Suprapubic skin (tissue), 4 donors: ENCODE measurements around the gene GRM5. TPM values are rescaled to one million over a fixed set of nuclear protein-coding genes. Genes with fewer than 3 reads are reported as not detected.

ENCODE experiments used
- DNase-seq, 2 donors: peaks; one replicate each; pipeline ENCODE4 v3.0.0-alpha.2; 2019; ENCODE audit warnings: low spot score in 2 of 2
- H3K27ac ChIP-seq: fragments of 200-600 bp; sonication (generic); one replicate; pipeline ENCODE4 v1.5.1; 2019
- H3K27me3 ChIP-seq: fragments of 200-600 bp; sonication (generic); one replicate; pipeline ENCODE4 v1.5.1; 2019
- H3K36me3 ChIP-seq: fragments of 200-600 bp; sonication (generic); one replicate; pipeline ENCODE4 v1.5.1; 2019
- H3K4me1 ChIP-seq: fragments of 200-600 bp; sonication (generic); one replicate; pipeline ENCODE4 v1.5.1; 2019
- H3K4me3 ChIP-seq: fragments of 200-600 bp; sonication (generic); one replicate; pipeline ENCODE4 v1.5.1; 2019; ENCODE audit warnings: mild to moderate bottlenecking
- H3K9me3 ChIP-seq: fragments of 200-600 bp; sonication (generic); one replicate; pipeline ENCODE4 v1.5.1; 2019
- CTCF ChIP-seq, 2 donors: fragments of 200-600 bp in 1 of 2; fragments of 450-650 bp in 1 of 2; sonication (generic) in 1 of 2; IDR thresholded peaks; one replicate each; pipeline ENCODE4 v1.5.1; 2016 to 2019; ENCODE audit warnings: antibody characterized with exemption in 2 of 2, mild to moderate bottlenecking in 1 of 2, moderate library complexity in 1 of 2
- EP300 ChIP-seq: sonication (generic); formaldehyde crosslinking; IDR thresholded peaks from one replicate; pipeline ENCODE4 v1.6.1; 2017; ENCODE audit warnings: antibody characterized with exemption
- POLR2A ChIP-seq, 2 donors: fragments of 450-650 bp; IDR thresholded peaks; one replicate each; pipeline ENCODE4 v1.6.1; 2017; ENCODE audit warnings: antibody characterized with exemption in 2 of 2, mild to moderate bottlenecking in 2 of 2, moderate library complexity in 2 of 2
- POLR2AphosphoS5 ChIP-seq, 3 donors: sonication (generic); formaldehyde crosslinking; IDR thresholded peaks; one replicate each; pipeline ENCODE4 v1.6.1; 2017; ENCODE audit warnings: antibody characterized with exemption in 3 of 3
- WGBS: methylation state at CpG from one replicate; pipeline ENCODE4 v1.1.5; 2018; 5-methylcytosine and 5-hydroxymethylcytosine counted together
- total RNA-seq, 4 donors: library from RNA; depleted of rRNA; stranded (reverse); fragments of >200 nt; gene quantifications; one replicate each; pipeline ENCODE4 v1.1.0, GENCODE V29; 2016

Gene GRM5
- total RNA-seq, 4 donors from 2014 or later, result not detected

GRCh38 chr11:88807349-88807748, 258.4 kb downstream of the GRM5 start:
- no peaks in the 10 kb centered on the region for H3K9me3 ChIP-seq
- 78% methylated on average over 1 of the region's 1 CpG for WGBS
- H3K27ac ChIP-seq, result no peak overlapping the region
- H3K27me3 ChIP-seq, result no peaks in the 10 kb centered on the region
- no peak for DNase-seq
- no peaks in the 10 kb centered on the region for H3K36me3 ChIP-seq
- no peak for TF ChIP-seq EP300
- no peak for TF ChIP-seq CTCF (IDR thresholded peaks at IDR 0.05)
- TF ChIP-seq POLR2A (IDR thresholded peaks at IDR 0.05), result no peak
- TF ChIP-seq POLR2AphosphoS5 (IDR thresholded peaks at IDR 0.05), result no peak
- no peaks in the 10 kb centered on the region for H3K4me1 ChIP-seq
- no peak overlapping the region for H3K4me3 ChIP-seq

- DNase-seq, result no peak
- 67% methylated on average over 1 of the region's 1 CpG for WGBS
- Histone ChIP-seq H3K4me3 (no peak overlapping the region), H3K36me3 (no peaks in the 10 kb centered on the region), H3K4me1 (no peaks in the 10 kb centered on the region), H3K9me3 (no peaks in the 10 kb centered on the region), H3K27ac (no peak overlapping the region), H3K27me3 (no peaks in the 10 kb centered on the region)
- TF ChIP-seq CTCF (IDR thresholded peaks at IDR 0.05) (no peak), POLR2A (IDR thresholded peaks at IDR 0.05) (no peak), EP300 (no peak), POLR2AphosphoS5 (IDR thresholded peaks at IDR 0.05) (no peak)
Measured at GRCh38 chr11:88806410-88806809, 259.4 kb downstream of the GRM5 start.

- Histone ChIP-seq H3K36me3 (no peaks in the 10 kb centered on the region), H3K27me3 (no peaks in the 10 kb centered on the region), H3K9me3 (no peaks in the 10 kb centered on the region), H3K27ac (no peak overlapping the region), H3K4me3 (no peak overlapping the region), H3K4me1 (no peaks in the 10 kb centered on the region)
- no peak for TF ChIP-seq POLR2A (IDR thresholded peaks at IDR 0.05)
- no peak for TF ChIP-seq POLR2AphosphoS5 (IDR thresholded peaks at IDR 0.05)
- TF ChIP-seq CTCF (IDR thresholded peaks at IDR 0.05), result no peak
- no peak for TF ChIP-seq EP300
- WGBS, result 72% methylated on average over 2 of the region's 2 CpGs
- DNase-seq, result no peak
Measured at GRCh38 chr11:88801484-88802123, 264.2 kb downstream of the GRM5 start.

- 25% methylated on average over 1 of the region's 1 CpG for WGBS
- Histone ChIP-seq H3K4me1 (no peaks in the 10 kb centered on the region), H3K27me3 (no peaks in the 10 kb centered on the region), H3K36me3 (no peaks in the 10 kb centered on the region), H3K4me3 (no peak overlapping the region), H3K27ac (no peak overlapping the region), H3K9me3 (no peaks in the 10 kb centered on the region)
- no peak for DNase-seq
- no peak for TF ChIP-seq POLR2AphosphoS5 (IDR thresholded peaks at IDR 0.05)
- TF ChIP-seq EP300, result no peak
- TF ChIP-seq CTCF (IDR thresholded peaks at IDR 0.05), result no peak
- TF ChIP-seq POLR2A (IDR thresholded peaks at IDR 0.05), result no peak
Measured at GRCh38 chr11:88799771-88800500, 265.8 kb downstream of the GRM5 start.

GRCh38 chr11:88790182-88790581, 275.6 kb downstream of the GRM5 start:
- DNase-seq, result no peak
- Histone ChIP-seq H3K9me3 (no peaks in the 10 kb centered on the region), H3K36me3 (no peaks in the 10 kb centered on the region), H3K4me1 (no peaks in the 10 kb centered on the region), H3K4me3 (no peak overlapping the region), H3K27ac (no peak overlapping the region), H3K27me3 (no peaks in the 10 kb centered on the region)
- TF ChIP-seq EP300, result no peak
- TF ChIP-seq CTCF (IDR thresholded peaks at IDR 0.05), result no peak
- no peak for TF ChIP-seq POLR2AphosphoS5 (IDR thresholded peaks at IDR 0.05)
- TF ChIP-seq POLR2A (IDR thresholded peaks at IDR 0.05), result no peak
